Measurements from ENCODE around the gene SLC12A3. TPM values are rescaled to one million over a fixed set of nuclear protein-coding genes. Genes with fewer than 3 reads are reported as not detected.

The SLC12A3 gene
- total RNA-seq, 1 donor from 2014 or later, result not detected

- DNase-seq (ENCODE audit: low read depth), result no peak
- H3K4me3 ChIP-seq (ENCODE audit: low read depth, low read length), result no peak overlapping the region
- TF ChIP-seq CTCF (conservative IDR thresholded peaks at IDR 0.05; ENCODE audit: low read depth, low read length), result no peak
Observed at GRCh38 chr16:56860226-56861020, 4.6 kb upstream of the SLC12A3 start.

GRCh38 chr16:56861092-56861610 is 3.9 kb upstream of the SLC12A3 start:
- no peak overlapping the region for H3K4me3 ChIP-seq (ENCODE audit: low read depth, low read length)
- no peak for TF ChIP-seq CTCF (conservative IDR thresholded peaks at IDR 0.05; ENCODE audit: low read depth, low read length)
- no peak for DNase-seq (ENCODE audit: low read depth)

- no peak overlapping the region for H3K4me3 ChIP-seq (ENCODE audit: low read depth, low read length)
- DNase-seq (ENCODE audit: low read depth), result no peak
- no peak for TF ChIP-seq CTCF (conservative IDR thresholded peaks at IDR 0.05; ENCODE audit: low read depth, low read length)
Observed at GRCh38 chr16:56861756-56862155, 3.3 kb upstream of the SLC12A3 start.

- TF ChIP-seq CTCF (conservative IDR thresholded peaks at IDR 0.05; ENCODE audit: low read depth, low read length), result no peak
- H3K4me3 ChIP-seq (ENCODE audit: low read depth, low read length), result no peak overlapping the region
- no peak for DNase-seq (ENCODE audit: low read depth)
Observed at GRCh38 chr16:56862776-56863175, 2.2 kb upstream of the SLC12A3 start.

GRCh38 chr16:56865394-56866062 is 521 bp downstream of the SLC12A3 start:
- no peak for DNase-seq (ENCODE audit: low read depth)
- H3K4me3 ChIP-seq (ENCODE audit: low read depth, low read length), result no peak overlapping the region
- TF ChIP-seq CTCF (conservative IDR thresholded peaks at IDR 0.05; ENCODE audit: low read depth, low read length), result no peak

- no peak for DNase-seq (ENCODE audit: low read depth)
- H3K4me3 ChIP-seq (ENCODE audit: low read depth, low read length), result no peak overlapping the region
- TF ChIP-seq CTCF (conservative IDR thresholded peaks at IDR 0.05; ENCODE audit: low read depth, low read length), result peak; percentile 75
Observed at GRCh38 chr16:56866955-56867830, 2.2 kb downstream of the SLC12A3 start.

Data from epithelial cell of proximal tubule (primary cell).